GM19025 (cell line): ENCODE data around the gene RIPOR1.
"Not testable (repeated sequence)": the region's sequence is repeated elsewhere in the genome, so short reads cannot be mapped to it uniquely, and the experiment has no call there.

Source experiments
- ATAC-seq: cut with Tn5 transposase; IDR thresholded peaks from one replicate; pipeline ENCODE4 v1.9.1; 2021; ENCODE audit warnings: mild to moderate bottlenecking, low read depth, moderate library complexity; ENCODE audit not compliant: unreplicated experiment

The RIPOR1 gene, protein sequence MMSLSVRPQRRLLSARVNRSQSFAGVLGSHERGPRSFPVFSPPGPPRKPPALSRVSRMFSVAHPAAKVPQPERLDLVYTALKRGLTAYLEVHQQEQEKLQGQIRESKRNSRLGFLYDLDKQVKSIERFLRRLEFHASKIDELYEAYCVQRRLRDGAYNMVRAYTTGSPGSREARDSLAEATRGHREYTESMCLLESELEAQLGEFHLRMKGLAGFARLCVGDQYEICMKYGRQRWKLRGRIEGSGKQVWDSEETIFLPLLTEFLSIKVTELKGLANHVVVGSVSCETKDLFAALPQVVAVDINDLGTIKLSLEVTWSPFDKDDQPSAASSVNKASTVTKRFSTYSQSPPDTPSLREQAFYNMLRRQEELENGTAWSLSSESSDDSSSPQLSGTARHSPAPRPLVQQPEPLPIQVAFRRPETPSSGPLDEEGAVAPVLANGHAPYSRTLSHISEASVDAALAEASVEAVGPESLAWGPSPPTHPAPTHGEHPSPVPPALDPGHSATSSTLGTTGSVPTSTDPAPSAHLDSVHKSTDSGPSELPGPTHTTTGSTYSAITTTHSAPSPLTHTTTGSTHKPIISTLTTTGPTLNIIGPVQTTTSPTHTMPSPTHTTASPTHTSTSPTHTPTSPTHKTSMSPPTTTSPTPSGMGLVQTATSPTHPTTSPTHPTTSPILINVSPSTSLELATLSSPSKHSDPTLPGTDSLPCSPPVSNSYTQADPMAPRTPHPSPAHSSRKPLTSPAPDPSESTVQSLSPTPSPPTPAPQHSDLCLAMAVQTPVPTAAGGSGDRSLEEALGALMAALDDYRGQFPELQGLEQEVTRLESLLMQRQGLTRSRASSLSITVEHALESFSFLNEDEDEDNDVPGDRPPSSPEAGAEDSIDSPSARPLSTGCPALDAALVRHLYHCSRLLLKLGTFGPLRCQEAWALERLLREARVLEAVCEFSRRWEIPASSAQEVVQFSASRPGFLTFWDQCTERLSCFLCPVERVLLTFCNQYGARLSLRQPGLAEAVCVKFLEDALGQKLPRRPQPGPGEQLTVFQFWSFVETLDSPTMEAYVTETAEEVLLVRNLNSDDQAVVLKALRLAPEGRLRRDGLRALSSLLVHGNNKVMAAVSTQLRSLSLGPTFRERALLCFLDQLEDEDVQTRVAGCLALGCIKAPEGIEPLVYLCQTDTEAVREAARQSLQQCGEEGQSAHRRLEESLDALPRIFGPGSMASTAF

DNA sequence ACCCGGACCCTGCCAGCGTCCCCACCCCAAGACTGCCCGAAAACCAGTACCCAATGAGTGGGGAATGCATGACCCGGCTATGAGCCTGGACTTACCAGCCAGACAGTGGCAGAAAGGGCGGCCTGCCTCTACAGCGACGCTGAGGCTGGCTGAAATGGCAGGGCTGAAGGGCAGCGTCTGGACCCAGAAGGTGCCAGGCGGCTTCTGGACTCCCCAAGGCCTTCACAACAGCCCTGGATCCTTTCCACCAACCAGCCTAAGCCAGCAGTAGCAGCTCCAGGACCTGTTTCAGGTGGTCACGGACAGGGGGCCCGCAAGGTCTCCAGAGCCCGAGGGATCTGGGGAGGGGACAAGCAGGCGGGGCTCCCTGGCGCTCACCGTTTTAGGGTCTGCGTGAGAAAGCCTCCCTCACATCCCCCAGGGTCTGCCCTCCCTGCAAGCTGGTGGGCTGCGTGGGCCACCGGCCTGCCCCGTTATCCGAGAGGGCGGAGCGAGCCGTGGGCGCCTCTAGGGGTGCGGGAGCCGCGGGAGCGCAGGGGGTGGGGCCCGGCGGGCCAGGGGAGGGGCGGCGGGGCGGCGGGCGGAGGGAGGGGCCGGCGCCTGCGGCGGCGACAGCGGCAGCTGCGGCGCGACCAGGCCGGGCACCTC is at the start of gene RIPOR1:
Gene RIPOR1 (plus strand): TSS at position 608 of the 648 bp plus-strand sequence. CDS start 9,618 bp downstream, outside the sequence.
- peak; percentile 43 for ATAC-seq

DNA sequence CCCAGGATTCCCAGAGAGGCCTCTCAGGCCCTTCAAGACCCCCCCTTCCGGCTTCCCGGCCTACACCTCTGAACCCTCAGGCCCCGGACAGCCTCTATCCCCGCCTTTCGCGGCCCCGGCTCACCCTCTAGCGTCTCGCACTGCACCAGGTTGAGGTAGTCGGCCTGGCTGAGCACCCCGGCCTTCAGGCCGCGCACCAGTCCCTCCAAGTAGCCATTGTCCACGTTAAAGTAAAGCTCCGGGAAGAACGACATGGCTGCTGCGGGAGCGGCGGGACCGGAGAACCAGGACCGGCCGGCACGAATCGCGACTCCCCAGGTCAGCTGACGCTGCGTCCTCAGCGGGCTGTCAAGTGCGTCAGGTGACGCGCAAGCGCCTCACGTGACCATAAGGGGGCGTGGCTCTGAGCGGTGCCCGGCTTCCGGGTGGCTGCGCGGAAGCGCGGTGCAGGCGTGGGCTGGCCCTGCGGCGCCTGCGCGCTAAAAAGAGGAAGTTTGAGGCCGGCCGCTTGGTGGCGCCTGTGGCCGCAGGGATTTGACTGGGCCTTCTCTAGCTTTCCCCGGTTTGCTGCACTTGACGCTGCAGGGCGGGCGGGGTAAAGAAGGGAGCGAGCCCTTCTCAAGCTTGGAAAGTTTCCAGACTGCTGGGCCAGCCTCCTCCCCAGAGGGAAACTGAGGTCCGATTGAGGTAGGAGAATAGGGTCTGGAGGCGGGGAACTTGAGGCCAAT is 47.6 kb upstream of the RIPOR1 start, which contains the start of gene ATP6V0D1:
Gene ATP6V0D1 (minus strand): TSS at position 325 of the 728 bp plus-strand sequence. CDS start 71 bp downstream, at position 254.
- peak; percentile 94 for ATAC-seq

DNA sequence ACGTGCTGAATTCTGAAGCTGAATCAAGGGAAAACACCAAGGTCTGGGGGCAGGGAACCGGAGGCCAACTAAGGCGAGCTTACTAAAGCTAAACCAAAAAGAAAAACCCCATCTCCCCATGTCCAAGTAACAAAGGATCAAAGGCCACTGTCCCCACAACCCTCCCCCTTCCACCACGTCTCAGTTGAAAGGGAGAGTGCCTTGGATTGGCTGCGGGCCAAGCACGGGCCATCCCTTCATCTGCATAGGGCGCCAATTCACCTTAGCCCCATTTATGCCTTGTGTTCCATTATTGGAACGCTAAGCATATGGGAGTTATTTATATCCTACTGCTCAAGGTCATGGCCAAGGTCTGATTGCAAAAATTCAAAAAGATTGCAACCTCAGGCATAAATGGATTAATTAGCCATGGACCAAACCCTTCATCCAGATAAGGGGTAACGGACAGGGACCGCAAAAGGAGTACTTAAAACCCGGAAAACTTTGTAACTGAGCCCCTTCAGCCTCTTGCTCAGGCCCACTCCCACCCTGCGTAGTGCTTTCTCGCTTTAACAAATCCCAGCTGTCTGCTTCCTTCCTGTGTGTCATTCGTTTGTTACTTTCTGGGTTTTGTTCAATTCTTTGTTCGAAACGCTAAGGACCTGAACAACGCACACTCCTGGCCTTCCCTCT is 46.9 kb upstream of the RIPOR1 start:
- ATAC-seq: no peak

DNA sequence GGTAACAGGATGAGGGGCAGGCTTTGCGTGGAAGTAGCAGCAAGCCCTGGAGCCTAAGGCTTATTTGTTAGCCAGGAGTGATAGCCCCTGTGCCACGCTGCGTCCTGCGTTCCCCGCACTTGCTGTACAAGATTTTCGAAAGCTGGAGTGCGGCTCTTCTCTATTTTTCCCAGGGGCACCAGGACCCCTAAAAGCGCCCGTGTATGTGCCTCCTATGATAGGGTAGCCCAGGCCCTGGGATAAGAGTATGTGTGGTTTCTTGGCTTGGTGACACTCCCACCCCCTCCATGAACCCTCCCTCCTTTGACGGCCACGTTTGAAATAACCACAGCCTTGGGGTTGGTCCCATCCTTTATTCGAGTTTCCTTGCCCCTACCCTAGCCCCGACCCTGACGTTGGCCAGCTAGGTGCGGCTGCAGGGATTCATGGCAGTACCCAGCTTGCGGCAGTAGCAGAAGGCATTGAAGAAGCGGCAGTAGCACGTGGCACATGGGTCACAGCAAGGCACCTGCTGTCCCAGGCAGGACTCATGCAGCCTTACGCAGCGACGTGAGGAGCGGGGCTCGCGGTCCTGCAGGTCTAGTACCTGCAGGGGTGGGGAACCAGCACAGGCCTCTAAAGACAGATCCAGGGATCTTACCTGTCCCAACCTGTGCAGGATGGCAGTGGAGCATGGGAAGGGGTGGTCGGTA is 46.2 kb upstream of the RIPOR1 start:
- no peak for ATAC-seq

DNA sequence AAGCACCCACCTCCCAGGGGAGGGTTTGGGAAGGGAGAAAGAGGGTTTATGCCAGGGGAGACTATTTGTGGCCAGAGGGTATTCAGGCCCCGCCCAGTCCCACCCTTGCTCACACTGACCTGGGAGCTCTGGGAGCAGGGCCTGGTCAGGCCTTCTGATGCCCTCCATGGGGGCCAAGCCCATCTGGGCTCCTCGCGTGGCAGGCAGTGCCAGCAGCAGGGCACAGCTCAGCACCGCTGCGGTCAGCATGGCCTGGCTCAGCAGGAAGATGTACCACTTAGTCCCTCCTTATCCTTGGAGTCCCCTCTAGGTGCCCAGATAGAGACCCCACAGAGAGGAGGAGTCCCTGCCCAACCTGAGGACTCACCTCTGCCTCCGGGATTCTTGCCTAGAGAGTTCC is 45.5 kb upstream of the RIPOR1 start, which contains the start of gene AGRP:
Gene AGRP (minus strand): TSS at position 398 of the 400 bp plus-strand sequence. CDS start 149 bp downstream, at position 249.
- no peak for ATAC-seq

DNA sequence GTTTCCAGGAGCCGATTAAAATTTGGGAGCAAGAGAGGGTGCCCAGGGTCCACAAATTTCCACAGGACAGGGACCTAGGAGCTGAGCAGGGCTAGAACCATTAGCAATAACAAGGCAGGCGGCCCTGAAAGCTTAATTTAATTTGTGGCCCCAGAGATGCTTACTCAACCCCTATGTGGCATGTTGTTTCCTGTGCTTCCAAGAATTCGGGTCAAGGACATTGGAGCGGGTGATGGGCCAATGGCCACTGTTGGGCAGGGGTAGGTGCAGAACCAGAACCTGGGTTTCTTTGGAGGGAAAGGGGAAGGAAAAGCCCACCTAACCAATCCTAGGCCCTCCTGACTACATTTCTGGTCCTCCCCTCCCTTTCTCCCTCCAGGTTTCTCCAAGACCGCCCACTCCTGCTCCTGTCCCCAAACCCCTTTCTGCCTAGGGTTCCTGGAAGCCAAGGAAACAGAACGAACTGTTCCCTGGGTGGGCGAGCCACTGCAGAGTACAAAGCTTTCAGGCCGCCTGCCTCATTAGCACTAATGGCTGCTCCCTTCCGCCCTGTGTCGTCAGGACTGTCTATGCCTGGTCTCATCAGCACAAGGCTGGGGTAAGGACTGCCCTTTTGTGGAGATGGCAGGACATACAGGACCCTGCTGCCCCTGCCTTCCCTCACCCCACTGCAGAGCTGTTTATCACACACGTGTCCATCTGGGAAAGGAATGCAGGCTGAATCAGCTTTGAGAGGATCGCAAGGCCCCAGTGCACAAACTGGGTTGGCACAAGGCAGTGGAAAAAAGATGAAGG is 44.7 kb upstream of the RIPOR1 start:
- no peak for ATAC-seq

DNA sequence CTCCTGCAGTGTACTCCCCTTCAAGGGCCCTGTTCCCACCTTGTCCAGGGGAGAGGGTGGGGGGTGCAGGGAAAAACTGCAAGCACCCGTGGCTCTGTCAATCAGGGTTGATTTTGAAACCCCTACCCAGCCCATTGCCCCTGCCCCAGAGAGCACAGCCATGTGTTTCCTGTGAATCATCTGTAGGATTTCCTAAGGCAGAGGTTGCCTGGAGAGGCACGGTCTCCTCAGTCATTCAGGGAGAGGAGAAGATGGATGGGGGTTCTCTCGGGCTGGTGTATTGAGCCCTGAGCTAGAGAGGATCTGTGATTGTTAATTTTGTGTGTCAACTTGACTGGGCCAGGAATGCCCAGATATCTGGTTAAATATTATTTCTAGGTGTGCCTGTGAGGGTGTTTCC is 41.8 kb upstream of the RIPOR1 start:
- ATAC-seq: no peak

DNA sequence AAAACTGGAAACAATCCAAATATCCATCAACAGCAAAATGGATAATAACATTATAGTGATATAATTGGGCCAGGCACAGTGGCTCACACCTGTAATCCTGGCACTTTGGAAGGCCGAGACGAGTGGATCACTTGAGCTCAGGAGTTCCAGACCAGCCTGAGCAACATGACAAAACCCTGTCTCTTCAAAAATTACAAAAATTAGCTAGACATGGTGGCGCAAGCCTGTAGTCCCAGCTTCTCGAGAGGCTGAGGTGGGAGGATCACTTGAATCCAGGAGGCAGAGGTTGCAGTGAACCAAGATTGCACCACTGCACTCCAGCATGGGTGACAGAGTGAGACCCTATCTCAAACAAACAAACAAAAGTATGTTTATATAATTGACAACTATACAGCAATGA is 41.1 kb upstream of the RIPOR1 start:
- not testable (repeated sequence) for ATAC-seq

DNA sequence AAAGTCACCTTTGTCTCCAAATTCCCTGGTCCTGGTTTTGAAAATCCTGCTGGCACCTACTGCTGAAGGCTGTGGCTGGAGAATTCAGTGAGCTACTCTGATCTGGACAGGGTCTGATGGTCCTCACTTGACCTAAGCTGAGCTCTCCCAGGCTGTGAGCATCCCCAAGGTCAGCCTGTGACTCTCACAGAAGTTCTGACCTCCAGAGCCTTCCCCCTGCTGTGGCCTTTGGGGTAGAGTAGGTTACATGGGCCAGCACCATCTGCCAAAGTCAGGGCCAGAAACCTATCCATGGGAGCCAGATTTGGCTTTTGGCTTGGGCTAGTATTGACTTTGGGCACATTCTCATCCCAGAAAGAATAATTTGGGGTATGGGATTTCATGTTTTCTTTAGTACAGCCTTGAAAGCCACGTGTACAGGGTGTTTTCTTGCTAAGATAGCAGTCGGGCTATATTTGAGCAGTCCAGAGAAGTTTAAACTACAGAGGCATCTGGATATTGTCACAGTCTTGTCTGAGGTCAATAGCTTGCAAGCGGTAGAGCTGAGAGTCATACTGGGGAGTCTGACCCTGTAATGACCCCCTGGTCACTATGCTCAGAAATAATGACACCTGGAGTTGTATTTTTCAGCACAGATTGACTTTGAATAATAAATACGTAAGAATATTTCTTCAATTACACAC is 39.1 kb upstream of the RIPOR1 start:
- ATAC-seq: no peak

DNA sequence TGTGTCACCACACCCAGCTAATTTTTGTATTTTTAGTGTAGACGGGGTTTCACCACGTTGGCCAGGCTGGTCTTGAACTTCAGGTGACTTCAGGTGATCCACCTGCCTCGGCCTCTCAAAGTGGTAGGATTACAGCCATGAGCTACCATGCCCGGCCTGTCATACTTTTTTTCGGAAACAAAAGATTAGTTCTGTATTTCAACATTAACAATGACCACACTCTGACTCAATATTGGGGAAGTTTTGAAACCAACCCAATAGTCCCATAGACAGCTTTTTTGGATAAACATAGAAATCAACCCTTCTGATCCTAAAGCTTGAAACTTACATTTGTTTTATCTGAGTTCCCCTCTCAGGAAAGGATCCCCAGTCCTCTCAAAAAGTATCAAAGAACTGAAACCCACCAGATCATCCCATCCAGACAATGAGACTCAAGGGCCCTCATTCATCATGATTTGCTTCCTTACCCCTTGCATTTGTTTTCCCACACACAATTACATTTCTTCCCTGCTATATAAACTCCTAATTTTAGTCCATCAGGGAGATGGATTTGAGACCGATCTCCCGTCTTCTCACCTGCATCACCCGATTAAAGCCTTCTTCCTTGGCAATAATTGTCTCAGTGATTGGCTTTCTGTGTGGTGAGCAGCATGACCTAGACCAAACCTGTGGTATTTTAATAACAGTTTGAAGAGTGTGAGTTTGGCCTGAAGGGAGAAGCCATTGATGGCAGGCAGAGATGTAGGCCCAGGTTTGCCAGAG is 38.1 kb upstream of the RIPOR1 start:
- no peak for ATAC-seq

DNA sequence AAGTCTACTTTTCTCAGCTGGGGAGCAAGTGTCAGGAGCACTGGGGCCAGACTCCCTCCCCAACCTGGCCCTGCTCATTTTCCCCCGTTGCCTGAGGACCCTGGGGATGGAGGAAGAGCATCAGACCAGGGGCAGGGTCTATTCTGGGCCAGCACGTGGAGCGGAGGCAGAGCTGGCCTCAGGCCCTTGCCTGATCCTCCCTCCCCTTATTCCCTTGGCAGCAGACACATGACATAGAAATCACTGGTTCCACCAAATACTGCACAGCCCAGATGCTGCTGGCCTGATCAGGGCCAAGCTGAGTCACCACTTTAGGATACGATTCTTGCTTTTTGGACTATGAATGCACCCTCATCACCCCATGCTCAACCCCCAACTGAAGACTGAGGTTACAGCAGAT is 29.5 kb upstream of the RIPOR1 start:
- ATAC-seq: no peak

DNA sequence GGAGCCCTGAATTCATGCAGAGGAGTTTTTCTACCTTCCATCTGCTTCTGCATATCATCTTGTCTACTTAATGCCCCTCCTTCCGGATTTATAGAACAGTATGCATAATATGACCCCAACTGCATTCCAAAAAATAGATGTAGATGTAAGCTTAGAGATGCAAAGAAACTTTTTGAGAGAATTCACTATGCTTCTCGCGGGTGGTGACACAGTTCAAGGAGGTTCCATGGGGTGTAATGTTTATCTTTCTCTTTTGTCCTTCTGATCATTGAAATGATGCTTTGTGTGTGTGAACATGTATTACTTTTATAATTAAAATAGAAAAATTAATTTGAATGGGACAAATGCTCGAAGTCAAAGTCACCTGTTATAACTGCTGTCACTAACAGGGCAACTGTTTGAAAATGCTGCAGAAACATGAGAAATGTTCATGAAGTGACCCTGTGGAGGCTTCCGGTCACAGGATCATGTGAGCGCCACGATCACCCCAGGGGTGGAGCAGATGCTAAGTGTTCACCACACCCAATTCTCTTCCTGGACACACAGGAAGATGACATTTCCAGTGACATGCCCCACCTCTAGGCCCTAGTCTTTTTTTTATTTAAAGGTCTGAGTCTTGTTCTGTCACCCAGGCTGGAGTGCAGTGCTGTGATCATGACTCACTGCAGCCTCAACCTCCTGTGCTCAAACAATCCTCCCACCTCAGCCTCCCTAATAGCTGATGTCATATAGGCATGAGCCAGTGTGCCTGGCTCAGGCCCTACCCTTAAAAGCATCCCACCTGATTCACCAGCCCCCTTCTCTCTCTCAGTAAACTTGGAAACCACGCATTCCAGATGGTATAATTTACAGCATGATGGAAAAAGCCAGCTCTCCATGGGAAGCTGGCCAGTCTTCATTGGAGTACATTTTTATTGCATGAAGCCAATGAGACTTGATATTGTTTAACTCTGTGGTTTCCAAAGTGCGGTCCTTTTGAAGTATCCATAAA is 24.3 kb upstream of the RIPOR1 start:
- ATAC-seq: no peak

DNA sequence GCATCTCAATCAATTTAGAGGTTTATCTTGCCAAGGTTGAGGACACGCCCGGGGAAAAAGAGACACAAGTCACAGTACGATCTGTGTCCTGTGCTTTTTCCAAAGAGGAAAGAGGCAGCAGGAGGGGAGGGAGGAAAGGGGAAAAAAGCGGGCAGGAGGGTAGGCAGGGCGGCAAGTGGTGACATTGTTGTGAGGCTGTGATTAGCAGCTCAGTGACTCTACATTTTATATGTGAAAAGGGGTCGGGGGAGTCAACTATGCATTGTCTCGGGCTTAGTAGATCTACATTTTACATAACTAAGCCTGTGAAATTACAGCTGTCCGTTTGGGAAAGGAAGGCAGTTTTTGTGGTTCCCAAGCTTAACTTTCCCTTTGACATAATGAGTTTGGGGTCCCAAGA is 22.2 kb upstream of the RIPOR1 start:
- ATAC-seq: no peak

DNA sequence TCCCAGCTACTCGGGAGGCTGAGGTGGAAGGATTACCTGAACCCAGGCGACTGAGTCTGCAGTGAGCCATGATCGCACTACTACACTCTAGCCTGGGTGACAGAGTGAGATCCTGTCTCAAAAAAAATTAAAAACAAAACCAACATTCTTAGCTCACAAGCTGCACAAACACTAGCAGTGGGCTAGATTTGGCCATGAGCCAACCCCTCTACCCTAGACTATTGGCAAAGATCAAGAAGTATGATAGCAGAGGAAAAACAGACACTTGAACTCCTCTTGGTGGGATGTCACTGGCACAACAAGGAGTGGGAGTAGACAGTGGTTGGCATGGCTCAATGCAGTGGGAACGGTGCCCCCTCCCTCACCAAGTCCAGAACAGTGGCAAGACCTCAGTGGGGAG is 19.6 kb upstream of the RIPOR1 start:
- ATAC-seq: no peak

DNA sequence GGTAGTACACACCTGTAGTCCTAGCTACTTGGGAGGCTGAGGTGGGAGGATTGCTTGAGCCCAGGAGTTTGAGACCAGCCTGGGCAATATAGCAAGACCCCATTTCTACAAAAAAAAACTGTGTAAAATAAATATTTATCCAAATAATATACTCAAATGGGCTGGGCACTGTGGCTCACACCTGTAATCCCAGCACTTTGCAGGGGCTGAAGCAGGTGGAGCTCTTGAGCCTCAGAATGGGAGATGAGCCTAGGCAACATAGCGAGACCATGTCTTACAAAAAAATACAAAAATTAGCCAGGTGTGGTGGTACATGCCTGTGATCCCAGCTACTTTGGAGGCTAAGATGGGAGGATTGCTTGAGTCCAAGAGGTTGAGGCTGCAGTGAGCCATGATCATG is 14.7 kb upstream of the RIPOR1 start:
- ATAC-seq: not testable (repeated sequence)
